Stimulated activated CD8-positive, alpha-beta memory T cell treated with anti-CD3 and anti-CD28 coated beads, Interleukin-15, amount 100 ng/mL, for 48 hours (primary cell): ENCODE measurements around the gene F7.

Experiments
- DNase-seq, 2 donors: peaks; one replicate each; pipeline ENCODE4 v3.0.0-alpha.2; 2020; ENCODE audit warnings: low read depth in 2 of 2

Gene F7

DNA sequence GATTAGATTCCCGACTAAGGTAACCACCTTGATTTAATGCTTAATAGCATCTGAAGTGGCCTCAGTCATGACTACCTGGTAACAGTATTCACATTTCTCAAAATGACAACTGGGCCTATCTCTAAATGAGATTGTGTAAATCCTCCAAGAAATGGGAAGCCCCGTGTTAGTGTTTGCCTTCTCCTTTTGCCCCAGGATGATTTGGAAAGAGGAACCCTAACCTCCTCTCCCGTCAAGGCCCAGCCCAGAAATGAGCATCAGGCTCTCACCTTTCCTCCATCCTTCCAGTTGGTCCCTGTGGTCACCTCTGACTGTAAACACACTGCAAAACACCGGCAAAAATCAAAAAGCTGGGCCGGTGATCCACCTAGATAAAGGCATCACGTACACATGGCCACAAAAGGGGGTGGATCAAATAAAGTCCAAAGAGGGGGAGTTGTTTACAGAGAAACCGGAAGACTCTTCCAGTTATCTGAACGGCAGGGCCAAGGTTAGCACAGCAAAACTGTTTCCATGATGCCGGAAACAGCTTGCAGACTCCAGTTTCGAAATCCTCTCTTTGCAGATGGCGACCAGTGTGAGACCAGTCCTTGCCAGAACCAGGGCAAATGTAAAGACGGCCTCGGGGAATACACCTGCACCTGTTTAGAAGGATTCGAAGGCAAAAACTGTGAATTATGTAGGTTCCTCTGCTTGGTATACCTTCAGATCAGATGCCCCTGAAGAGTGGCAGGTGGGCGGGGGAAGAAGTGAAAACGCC, 33.4 kb downstream of the F7 start:
- DNase-seq, result no peak

DNA sequence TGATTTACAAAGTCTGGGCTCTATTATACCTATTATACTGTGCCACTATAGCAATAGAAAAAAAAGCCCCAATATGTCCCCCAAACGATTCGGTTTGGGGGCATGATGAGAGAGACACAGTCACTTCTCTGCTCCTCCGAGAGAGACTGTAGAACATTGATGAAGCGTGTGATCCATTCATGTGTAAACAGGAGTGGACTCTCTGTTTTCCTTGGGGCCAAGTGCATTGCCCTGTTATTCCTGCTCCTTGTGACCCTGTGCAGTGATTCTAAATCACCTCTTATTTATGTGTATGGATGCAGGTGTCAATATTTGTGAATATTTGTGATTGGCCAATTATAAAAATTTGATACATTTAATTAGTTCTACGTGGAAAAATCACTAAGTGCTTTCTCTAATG, 34.0 kb downstream of the F7 start:
- DNase-seq, result no peak

DNA sequence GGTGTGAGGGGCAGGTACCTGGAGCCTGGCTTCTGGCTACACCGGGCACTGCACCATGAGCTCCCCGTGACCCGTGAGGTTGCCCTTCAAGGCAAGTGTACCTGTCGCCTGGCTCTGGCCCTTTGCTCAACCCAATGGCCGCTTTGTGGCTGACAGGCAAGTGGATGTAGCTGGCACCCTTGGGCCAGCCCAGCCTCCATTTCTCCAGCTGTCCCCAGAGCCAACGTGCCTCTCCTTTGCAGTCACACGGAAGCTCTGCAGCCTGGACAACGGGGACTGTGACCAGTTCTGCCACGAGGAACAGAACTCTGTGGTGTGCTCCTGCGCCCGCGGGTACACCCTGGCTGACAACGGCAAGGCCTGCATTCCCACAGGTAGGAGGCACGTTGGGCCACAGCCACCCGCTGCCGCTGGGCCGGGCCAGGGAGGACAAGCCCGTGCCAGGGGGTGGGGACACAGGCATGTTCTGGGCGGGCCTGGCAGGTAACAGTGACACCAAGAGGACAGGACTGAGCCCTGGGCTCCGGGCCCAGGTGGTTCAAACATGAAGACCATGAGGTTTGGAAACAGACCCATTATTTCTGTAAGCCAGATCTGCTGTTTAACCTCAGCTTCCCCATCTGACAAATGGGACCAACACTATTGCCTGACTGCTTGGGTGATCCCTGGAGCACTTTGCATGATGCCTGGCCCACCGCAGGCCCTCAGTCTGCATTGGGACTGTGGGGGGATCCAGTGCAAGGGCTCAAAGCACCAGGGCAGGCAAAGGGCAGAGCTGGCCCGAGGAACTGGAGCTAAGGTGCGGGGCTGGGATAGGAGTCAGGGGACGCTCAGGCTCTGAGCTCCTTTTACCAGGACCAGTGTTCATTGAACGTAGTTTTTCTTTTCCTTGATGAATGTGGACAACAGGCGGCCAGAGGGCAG, 35.3 kb downstream of the F7 start:
- no peak for DNase-seq

DNA sequence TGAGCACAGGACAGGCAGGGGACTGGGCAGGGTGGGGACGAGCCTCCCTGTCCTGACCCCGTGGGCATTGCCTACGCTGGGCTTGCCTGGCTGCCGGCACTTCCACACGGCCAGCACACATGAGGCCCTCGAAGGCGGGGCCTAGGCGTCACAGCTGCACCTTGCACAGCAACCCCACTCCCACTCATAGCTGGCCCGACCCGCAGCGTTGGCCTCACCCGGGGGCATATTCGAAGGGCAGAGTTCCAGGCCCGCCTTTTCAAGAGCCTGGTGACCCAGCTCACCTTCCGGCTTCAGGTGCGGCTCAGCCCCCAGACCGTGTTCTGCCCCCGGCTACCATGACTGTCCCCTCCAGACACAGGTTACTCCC, 36.0 kb downstream of the F7 start:
- no peak for DNase-seq

DNA sequence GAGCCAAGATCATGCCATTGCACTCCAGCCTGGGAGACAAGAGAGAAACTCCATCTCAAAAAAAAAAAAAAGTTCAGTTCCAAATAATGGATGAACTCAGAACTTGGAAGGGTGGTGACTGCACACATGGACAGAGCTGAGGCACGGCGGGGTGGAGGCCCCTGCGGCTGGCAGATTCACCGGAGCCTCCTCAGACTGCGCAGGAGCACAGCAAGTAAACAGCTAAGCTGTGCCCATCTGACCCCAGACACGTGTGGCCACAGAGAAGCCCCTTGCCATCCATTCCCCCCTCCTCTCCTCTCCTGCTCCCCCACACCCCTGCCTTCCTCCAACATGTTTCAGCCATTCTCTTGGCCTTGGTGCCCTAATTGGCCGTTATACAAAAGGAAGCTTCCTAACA, 37.3 kb downstream of the F7 start:
- no peak for DNase-seq

DNA sequence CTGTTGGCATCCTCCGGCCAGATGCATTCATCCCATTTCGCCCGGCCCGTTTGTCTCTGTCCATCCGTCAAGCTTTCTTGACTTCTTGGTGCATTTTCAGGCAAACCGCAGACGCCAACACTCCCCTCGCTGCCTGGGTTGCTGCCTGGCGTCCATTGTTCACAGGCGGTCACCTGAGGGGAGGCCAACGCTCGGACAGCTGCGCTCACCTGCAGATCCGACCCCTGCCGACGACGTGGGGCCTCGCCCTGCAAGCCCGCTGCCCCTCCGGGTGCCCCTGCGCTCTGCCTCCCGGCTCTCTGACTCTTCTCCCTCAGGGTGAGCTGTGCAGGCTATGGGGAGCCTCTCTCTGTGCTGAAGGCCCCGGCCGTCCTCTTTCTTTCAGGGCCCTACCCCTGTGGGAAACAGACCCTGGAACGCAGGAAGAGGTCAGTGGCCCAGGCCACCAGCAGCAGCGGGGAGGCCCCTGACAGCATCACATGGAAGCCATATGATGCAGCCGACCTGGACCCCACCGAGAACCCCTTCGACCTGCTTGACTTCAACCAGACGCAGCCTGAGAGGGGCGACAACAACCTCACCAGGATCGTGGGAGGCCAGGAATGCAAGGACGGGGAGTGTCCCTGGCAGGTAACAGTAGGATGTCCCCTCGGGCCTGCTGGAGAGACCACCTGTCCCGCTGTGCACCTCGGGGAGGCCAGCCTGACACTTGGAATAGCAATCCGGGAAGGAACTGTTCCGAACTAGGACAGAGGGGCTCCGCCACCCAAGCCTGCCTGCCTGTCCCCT, 38.1 kb downstream of the F7 start:
- no peak for DNase-seq

DNA sequence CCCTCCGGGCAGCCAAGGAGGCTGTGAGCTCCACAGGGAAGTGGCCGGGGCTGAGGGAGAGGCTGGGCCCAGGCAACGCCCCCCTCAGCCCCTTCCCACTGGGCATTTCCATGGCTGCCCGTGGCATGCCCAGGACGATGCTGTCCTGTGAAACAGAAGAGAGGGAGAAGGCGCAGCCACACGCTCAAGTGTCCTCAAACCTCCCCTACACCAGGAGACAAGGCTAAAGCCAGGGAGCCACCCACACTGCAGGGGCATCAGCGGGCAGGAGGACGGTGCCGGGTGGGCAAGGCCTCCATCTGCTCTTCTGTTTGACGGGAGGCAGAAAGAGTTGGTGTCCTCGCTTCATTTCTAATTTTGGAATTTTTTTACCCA, 38.7 kb downstream of the F7 start:
- DNase-seq, result no peak

DNA sequence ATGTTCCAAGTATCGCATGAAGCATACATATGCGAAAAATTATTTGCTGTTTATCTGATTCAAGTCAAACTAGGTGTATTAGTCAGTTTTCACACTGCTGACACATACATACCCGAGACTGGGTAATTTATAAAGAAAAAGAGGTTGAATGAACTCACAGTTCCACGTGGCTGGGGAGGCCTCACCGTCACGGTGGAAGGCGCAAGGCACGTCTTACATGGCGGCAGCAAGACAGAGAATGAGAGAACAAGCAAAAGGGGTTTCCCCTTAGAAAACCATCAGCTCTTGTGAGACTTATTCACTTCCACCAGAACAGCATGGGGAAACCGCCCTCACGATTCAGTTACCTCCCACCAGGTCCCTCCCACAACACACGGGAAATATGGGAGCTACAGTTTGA, 39.9 kb downstream of the F7 start:
- peak in 1 of 2 donors; percentile 64 for DNase-seq

DNA sequence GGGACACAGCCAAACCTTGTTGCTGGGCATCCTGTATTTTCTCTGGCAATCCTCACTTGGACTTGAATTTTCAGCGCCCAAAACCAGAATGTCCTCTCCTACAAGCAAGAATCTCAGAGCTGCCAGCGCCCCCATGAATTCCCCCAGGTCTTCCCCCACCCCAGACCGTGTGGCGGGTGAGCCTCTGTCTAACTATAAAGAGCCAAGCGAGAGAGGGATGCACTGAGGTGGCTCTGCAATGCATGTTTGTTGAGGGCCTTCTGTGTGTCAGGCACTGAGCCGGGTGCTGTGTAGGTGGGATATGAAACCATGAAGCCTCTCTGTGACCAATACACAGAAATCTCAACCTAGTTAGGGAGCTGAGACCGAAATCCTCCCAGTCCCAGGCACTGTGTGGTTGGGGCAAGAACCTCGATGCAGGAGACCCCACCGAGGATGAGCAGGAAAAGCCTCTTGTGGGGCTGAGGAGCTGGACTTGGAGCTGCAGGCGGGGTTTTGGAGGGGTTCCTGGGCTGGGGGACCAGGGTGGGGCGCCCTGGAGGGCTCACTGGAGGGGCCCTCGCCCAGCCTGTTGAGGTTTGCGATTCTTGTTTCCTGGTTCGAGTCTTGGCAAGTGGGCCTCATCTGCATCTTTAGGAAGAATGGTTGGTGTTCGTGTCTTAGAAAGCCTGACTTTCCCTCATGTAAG, 40.5 kb downstream of the F7 start:
- DNase-seq, result no peak

DNA sequence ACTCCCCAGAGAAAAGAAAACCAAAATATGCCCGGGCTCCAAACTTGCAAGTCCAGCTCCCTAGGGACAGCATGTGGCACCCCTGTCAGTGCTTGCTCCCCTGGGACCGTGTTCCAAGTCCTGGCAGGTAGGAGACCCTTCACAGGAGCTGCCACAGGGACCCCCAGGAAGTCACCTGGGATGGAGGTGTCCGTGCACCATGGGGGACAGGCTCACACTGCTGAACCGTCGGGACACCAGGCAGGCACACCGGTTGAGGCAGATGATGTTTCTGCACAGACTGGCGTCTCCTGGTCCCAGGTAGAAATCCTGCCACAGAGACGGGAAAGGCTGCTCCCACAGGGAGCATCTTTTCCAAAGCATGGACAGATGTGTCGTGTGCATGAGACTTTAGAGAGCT, 41.2 kb downstream of the F7 start:
- no peak for DNase-seq

DNA sequence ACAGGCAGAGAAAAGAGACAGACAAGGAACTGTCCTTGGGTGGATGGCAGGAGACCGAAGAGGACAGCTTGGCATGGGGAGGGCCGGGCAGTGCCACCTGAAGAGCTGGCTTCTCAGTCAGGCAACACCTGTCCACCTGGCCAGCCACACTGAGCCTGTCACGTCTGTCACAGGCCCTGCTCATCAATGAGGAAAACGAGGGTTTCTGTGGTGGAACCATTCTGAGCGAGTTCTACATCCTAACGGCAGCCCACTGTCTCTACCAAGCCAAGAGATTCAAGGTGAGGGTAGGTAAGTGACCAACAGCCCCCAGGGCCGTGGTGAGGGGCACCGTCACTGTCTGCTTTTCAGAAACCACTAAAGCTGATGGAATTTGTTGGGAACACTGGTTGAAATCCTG, 41.6 kb downstream of the F7 start:
- DNase-seq, result no peak

DNA sequence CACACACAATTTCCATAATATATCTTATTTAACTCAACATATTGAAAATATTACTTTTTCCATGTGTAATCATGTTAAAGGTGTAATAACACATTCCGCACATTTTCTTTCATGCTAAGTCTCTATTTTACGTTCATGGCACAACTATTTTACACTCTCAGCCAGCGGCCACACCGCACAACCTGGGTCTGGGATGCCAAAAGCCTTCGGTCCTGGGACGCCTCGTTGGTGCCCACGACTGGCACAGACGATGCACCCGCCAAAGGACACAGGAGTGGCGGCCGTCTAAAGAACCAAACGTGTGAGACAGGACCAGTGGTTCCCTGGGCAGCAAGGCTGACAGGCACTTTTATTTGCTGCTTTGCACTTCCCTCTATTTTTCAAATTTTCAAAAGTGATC, 42.8 kb downstream of the F7 start:
- no peak for DNase-seq

DNA sequence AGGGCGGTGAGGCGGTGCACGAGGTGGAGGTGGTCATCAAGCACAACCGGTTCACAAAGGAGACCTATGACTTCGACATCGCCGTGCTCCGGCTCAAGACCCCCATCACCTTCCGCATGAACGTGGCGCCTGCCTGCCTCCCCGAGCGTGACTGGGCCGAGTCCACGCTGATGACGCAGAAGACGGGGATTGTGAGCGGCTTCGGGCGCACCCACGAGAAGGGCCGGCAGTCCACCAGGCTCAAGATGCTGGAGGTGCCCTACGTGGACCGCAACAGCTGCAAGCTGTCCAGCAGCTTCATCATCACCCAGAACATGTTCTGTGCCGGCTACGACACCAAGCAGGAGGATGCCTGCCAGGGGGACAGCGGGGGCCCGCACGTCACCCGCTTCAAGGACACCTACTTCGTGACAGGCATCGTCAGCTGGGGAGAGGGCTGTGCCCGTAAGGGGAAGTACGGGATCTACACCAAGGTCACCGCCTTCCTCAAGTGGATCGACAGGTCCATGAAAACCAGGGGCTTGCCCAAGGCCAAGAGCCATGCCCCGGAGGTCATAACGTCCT, 43.4 kb downstream of the F7 start:
- DNase-seq, result no peak

DNA sequence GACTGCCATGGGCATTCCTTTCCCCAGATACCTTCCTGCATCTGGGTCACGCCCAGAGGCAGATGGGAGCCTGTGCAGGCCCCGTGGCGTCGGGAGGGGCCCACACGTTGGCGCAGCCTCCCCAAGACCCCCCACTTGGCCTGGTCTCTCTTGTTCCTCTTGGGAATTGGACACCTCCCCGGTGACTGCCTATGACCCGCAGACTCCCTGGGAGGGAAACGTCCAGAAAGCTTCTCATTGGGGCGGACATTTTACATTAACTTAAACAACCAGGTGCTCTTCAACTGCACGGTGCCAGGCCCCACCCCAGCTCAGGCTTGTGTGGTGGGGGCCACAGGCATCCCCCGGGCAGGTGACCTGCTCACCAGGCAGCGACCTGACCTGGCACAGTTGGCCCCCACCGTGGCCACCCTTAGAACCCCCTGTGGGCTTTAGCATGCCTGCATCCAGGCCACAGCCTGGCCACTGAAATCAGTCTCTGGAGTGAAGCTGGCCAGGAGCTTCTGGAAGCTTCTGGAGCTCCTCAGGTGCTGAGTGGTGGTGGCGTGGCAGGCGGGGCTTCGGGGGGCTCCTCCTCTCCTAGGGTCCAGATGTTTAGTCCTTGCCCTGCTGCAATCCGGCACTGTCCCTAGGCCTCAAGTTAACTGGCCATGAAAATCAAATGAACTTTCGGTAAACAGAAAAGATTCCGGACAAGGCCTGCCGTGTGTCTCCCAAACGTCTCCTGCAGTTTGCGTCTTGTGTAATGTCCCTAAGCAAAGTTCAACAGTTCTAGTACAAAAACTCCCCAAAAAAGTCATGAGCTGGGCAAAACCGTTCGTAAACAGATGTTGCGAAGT, 44.3 kb downstream of the F7 start:
- DNase-seq, result no peak

DNA sequence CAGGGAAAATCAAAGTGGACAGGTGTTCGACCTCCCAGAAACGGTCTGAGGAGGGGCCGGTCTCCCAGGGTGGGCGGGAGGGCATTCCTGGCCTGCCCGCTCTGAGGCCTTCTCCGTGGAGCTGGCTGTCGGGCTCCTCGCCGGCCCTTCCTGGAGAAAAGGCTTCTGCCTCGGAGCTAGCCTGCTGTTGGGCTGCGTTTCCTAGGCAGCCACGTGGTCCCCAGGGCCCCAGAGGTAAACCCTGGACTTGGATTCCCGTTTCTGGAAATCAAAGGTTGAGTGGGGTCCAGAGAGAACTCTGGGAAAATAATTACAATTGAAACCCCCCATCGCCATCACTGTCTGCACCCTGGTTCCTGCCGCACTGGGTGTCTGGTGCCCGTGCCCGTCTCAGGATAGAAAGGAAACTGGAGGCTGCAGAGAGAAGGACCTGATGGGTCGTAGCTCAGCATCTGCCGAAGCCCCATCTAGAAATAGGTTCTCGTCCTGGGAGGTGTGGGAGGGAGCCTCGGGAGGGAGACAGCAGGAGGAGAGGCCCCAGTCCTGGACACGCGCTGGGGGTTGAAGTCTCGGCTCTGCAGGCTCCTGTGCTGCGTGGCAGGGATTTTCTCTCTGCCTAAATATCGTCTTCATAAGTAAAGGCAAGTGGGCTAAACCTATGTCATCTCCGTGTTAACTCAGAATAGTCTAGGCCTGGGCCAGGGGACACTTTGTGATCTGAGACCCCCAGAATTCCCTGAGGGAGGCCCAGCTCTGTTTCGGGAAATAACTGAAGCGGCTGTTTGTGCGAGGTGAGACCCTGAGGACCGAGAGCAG, 45.2 kb downstream of the F7 start:
- no peak for DNase-seq

DNA sequence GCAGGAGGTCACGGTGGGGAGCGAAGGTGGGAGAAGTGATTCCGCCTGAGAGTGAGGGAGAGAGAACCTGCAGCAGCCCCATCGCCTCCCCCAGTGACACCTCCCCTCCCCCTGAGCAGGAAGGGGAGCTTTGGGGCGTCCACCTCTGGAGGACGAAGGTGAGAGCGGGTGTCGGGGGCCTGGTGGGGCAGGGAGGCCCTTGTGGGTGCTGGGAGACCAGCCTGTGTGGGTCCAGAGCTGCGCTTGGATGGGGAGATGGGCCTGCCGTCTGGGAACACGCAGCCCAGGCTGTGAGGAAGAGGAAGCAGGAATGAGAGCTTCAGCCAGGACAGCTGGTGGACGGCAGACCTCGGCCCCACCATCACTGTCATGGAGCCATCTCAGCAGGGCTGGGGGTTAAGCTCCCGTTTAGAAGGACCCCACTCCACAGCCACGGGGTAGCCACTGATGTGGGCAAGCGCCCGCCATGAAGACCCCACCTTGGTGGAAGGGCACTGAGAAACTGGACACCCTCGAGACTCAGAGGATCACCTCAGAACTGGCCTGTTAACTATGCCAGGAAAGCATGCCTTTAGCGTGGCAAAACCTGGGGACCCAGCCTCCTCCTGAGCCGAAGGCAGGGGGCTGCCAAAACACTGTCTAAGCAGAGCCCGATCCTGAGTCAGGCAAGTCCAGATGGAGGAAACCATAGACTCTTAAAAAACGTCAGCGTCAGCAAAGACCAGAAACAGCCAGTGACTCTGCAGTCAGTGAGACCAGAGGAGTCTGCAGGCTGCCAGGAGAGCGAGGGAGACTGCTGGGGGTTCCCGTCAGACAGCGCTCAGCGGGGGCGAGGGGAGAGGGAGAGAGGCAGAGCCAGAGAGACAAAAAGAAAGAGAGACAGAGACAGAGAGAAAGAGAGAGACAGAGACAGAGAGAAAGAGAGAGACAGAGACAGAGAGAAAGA, 46.4 kb downstream of the F7 start:
- DNase-seq, result no peak

DNA sequence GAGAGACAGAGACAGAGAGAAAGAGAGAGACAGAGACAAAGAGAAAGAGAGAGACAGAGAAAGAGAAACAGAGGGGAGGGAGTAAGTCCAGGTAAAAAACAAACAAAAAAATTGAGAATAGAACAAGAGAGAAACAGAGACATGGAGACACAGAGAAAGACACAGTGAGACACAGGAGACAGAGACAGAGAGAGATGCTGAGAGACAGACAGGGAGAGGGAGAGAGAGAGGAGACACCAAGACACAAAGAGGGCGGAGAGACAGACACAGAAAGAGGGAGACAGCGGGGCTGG, 47.0 kb downstream of the F7 start:
- no peak for DNase-seq

DNA sequence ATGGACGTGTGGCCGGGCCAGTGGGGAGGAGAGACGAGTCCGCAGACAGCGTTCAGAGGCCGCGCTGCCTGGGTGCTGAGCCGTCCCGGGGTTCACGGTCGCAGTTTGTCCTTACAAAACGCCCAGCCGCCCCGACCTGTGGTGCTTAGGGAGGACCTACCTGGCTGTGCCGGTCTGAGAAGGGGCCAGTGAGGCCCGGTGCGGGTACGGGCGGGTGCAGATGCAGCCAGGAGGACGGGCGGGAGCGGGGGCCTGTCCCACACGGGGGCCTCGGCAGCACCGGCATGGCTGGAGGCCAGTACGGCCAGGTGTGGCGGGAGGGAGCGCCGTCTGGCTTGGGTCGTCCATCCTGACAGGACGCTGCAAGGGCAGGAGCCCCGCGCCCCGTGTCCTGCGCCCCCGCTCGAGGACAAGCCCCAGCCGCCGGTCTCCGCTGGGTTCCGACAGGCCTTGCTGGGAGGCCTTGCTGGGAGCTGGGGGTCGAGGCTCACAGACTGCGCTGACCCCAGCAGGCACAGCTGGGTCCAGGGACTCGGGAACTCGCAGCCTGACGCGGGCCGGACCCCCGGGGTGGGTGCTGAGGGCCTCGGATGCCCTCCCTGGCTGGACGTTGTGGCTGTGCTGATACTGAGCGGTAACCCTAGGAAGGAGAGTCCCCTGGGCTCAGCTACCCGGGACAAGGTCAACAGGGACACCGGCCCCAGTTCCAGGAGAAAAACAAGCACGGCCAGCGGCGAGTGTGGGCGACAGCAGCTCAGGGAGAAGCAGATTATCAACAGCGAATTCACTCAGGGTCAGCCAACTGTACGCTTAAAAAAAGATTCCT, 47.6 kb downstream of the F7 start:
- no peak for DNase-seq
